Raji (cell line): ENCODE data around the gene SH3TC2.

ENCODE experiments used
- POLR2A ChIP-seq: IDR thresholded peaks from 2 replicates; pipeline ENCODE4 v1.6.1; 2011; ENCODE audit warnings: low read depth, low read length, control low read depth; ENCODE audit not compliant: insufficient read depth

The SH3TC2 gene

DNA sequence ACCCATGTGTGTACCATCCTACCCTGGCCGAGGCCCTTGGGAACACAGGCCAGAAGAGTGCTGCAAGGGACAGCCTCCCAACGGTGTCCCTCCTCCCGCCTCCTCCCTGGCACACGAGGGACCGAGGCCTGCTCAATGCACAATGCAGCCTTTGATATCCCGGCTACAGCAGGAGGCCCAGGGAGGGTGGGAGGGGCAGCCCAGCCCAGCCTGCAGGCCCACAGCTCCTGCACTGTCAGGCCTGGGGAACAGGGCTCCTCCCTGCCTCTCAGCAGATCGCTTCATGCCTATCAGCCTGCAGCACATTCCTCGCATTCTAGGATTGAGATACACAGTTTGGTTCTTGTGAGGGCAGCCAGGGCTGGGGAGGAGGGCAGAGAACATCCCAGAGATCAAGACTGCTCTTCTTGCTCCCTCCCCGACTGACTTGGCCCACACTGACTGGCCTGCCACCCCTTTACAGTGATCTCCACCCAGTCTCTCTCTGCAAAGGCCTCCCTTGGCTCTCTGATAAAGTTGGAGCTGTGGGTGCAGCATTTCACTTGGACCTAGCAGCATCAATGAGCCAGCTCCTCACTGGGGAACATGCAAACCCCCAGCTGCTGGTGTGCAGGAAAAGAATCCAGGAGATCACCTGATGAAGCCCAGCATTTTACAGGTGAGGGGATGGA is at the start of gene SH3TC2:
SH3TC2 (minus strand) TSS at position 46 of the 671 bp plus-strand sequence; CDS start at position 6, 40 bp downstream.
- TF ChIP-seq POLR2A = no peak

DNA sequence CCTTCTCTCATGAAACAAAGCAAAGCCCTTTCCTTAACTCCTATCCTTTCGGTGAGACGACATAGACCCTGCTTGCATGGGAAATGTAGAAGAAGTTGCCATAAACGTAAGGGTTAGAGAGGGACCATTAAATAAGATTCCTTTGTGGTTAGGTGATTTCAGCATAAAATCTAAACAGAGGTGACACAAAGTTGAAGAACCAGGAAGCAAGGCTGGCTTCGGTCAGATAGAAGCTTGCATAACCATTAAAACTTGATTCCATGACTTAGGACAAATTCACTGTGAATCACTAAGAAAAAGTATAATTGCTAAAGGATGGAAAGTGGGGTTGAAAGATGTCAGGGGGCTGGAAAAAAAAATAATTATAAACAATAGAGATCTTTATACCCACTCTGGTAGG is 47.5 kb upstream of the SH3TC2 start:
- TF ChIP-seq POLR2A = no peak

DNA sequence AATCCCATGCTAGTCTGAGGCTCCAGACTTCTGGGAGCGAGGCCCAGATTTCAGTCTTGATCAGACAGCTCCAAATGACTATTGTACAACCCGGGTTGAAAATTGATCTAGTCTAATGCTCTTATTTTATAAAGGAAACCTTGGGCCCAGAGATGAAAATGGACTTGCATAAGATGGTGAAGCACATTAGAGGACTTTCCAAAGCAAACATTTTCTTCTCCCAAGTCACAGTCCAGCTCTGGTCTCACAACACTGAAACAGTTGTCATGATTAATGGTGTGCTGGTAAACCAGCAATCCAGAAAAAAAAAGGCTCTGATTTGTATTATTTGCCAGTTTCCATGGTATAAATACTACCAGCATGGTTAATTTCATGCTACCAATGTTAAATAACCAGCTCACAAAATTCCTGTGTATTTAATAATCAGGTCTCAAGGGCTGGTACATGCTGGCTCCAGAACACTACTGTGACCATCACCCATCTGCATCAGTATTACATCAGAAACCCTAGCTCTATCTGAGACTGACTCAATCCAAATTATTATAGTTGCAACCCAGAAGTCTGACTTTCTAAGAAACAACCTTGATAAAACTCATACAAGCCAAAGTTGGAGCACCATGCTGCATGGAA is 45.9 kb upstream of the SH3TC2 start:
- TF ChIP-seq POLR2A = no peak

DNA sequence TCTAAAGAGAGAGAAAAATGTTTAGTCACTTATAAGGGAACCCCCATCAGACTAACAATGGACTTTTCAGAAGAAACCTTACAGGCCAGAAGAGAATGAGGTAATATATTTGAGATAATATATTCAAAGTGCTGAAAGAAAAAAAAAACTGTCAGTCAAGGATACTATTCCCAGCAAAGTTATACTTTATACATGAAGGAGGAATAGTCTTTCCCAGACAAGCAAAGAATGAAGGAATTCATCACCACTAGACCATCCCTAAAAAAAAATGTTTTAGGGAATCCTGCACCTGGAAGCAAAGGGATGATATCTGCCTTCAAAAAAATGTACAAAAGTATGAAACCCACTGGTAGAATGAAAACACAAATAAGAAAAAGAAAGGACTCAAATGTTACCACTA is 37.5 kb upstream of the SH3TC2 start:
- TF ChIP-seq POLR2A = no peak

DNA sequence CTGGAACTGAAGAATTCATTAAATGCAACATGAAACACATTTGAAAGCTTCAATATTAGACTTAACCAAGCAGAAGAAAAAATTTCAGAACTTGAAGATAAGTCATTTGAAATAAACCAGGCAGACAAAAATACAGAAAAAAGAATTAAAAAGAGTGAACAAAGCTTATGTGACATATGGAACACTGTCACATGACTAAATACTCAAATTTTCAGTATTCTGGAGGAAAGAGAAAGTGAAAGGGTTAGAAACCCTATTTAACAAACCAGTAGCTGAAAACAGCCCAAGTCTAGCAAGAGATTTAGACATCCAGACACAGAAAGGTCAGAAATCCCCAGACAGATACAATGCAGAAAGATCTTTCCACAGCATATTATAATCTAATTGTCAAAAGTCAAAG is 37.1 kb upstream of the SH3TC2 start:
- no peak for TF ChIP-seq POLR2A

DNA sequence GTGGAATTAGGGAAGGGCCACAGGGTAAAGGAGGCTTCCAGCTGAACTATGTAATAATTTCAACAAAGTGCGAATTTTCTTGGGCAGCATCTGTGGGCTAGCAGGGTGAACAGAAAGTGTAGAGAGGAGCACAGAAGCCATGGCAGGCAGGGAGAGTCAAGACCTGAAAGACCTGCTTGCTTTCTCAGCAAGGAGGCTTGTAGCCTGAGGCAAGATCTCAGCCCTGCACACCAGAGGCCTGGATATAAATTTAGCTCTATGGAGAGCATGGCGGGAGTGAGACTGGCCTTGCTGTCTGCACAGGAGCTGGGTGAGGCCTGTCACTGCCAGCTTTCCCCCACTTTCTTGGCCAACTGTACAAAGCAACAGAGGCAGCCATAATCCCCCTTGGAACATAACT is 32.1 kb upstream of the SH3TC2 start:
- no peak for TF ChIP-seq POLR2A

DNA sequence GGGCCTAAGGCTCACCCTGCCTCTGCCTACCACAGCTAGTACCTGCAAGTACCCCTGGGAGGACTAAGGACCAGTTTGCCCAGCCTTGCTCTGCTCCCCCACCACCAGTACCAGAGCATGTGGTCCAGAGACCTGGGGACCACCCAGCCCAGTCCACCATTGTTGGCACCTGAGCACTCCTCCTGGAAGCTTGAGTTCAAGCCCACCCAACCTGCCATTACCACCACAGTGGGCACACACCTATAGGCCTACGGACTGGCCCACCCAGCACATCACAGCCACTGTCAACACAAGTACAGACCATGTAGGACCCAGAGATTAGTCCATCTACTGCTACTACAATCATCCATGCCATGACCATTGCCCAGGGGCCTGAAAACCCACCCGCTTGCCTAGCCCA is 30.8 kb upstream of the SH3TC2 start:
- TF ChIP-seq POLR2A = no peak

DNA sequence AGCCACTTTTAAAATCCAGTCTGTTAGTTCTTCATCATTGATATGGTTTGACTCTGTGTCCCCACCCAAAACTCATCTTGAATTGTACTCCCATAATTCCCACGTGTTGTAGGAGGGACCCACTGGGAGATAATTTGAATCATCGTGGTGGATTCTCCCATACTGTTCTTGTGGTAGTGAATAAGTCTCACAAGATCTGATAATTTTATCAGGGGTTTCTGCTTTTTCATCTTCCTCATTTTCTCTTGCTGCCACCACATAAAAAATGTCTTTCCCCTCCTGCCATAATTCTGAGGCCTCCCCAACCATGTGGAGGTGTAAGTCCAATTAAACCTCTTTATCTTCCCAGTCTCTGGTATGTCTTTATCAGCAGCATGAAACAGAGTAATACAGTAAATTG is 26.9 kb upstream of the SH3TC2 start:
- TF ChIP-seq POLR2A = no peak

DNA sequence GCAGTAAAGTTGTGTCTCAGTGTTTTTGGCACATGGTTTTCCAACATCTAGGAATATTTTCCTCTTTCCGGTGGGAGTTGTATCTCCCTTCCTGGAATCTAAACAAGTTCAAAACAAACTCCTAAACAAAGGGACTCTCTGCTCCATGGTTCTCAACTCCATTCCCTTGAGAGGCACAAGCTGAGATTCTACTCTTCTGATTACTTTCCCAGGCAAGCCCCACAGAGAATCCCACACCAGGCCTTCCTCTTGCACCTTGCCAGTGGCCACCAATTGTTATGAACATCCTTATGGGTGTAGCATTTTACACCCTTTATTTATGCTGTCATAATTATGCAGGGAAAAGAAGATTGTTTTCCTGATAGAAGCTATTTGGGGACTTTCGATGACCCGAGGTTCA is 25.8 kb upstream of the SH3TC2 start:
- no peak for TF ChIP-seq POLR2A

DNA sequence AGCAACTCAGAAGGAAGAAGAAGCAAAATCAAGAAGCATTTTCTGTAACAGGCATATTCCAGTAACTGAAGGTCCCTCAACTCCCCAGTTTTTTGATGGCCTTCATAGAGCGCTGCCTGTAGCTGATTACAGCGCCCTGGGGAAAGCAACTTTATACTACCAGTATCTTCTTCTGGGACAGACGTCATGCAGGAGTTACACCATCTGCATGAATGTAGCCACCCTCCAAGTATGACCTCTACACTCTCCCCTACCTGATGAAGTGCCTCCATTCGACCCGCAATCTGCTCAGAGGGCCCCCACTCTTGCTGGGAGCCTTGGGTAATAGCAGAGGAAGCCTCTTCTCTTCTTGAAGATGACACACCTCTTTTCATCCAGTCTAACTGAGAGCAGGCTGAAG is 21.0 kb upstream of the SH3TC2 start:
- TF ChIP-seq POLR2A = no peak

DNA sequence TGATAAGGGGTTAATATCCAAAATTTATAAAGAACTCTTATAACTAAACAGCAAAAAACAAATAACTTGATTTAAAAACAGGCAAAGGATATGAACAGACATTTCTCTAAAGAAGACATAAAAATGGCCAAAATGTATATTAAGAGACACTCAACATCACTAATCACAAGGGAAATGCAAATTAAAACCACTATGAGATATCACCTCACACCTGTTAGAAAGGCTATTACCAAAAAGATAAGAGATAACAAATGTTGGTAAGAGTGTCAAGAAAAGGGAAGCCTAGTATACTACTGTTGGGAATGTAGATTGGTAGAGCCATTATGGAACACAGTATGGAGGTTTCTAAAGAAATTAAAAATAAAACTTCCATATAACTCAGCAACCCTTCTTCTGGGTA is 19.4 kb upstream of the SH3TC2 start:
- no peak for TF ChIP-seq POLR2A

DNA sequence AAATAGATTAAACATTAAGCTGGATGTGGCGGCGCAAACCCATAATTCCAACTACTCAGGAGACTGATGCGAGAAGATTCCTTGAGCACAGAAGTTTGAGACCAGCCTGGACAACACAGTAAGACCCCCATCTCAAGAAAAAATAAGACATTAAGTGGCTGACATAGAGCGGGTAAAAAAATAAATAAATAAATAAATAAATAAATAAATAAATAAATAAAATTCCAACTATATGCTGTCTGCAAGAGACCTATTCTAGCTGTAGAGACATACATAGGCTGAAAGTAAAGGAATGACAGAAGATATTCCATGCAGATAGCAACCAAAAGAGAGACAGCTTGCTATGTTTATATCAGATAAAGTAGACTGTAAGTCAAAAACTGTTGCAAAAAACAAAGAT is 17.4 kb upstream of the SH3TC2 start:
- no peak for TF ChIP-seq POLR2A

DNA sequence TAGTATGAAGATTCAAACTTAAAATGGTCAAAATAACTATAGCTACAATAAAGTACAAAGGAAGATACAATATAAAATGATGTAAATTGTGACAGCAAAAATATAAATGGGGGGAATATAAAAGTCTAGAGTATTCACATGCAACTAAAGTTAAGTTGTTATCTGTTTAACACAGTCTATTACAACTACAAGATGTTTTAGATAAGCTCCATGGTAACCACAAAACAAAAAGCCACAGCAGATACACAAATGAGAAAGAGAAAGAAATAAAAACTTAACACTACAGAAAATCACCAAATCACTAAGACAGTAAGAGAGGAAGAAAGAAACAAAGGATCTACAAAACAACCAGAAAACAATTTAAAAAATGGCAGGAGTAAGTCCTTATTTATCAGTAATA is 17.0 kb upstream of the SH3TC2 start:
- TF ChIP-seq POLR2A = no peak

DNA sequence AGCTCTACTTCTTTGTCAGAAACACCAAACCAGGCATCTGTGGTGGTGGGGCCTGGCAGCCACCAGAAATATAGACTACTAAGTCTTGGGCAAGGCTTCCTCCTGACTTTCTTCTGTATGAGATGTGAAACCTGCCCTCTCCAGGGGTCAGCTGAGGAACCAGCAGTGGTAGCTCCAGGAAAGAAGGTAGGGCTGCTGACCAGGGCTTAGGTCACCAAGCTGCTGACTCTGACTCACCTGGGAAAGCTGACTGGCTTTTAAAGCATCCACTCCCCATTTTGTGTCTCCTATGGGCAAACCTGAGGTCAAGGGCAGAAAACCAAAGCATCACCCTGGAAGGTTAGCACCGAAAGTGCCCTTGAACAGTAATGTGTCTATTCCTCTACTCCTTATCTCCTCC is 10.4 kb upstream of the SH3TC2 start:
- TF ChIP-seq POLR2A = no peak

DNA sequence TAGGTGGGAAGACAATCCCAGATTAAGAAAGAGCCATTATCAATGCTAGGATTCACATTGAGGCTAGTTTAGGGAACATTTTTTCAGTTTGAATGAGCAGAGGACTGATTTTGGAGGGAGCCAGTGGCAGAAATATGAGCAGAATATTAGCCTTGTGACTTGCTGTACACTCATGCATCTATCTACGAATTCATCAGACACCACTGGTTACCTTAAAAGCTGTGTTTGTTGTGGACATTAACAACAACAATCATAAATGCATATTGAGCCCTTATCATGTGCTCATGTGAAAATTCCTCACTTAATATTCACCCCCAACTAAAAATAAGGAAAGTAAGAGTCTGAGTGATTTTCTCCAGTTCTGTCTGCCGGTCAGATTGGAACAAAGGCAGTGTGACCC is 9.9 kb upstream of the SH3TC2 start:
- TF ChIP-seq POLR2A = no peak

DNA sequence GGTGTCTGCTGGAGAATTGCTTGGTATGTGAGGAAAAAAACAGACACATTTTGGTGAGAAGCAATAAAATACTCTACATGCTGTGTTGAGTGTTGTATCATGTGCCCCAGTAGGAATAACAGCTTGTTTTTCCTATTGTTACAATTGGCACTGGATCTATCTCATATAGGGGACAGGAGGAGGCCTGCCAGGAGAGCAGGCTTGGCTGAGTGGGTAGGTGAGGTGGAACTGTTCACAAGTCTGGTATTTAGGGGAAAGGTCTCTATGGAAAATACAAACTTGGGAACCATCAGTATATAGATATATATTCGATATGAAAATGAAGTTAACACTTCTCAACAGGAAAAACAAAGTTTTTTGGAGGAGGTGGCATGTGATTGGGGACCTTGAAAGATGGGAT is 9.5 kb upstream of the SH3TC2 start:
- no peak for TF ChIP-seq POLR2A

DNA sequence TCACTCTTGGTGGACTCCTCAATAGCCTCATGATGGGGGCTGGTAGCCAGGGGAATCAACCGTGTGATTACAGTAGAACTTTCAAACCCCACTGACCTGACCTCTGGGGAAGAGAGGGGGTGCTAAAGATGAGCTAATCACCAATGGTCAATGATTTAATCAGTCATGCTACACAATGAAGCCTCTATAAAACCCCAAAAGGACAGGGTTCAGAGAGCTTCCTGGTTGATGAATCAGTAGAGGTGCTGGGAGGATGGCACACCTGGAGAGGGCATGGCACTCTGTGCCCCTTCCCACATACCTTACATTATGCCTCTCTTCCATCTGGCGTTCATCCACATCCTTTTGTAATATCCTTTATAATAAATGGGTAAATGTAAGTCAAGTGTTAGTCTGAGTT is 8.9 kb upstream of the SH3TC2 start:
- TF ChIP-seq POLR2A = no peak
